ENCODE data around the gene CPNE4. TPM values are rescaled to one million over a fixed set of nuclear protein-coding genes. Genes with fewer than 3 reads are reported as not detected.

The CPNE4 gene
- total RNA-seq, 4 donors from 2014 or later: 0.17 to 0.52 TPM; not detected in 2

GRCh38 chr3:131537531-131537930, 497.3 kb downstream of the CPNE4 start:
- Histone ChIP-seq H3K27me3 (no peaks in the 10 kb centered on the region), H3K4me1 (peaks cover 0 to 15% (median 6%) of the 10 kb centered on the region in 4 donors), H3K36me3 (no peaks in the 10 kb centered on the region), H3K4me3 (no peak overlapping the region), H3K27ac (replicated peaks in 1 of 4) (no peak overlapping the region), H3K9me3 (no peaks in the 10 kb centered on the region)
- intact Hi-C loops (cut with DNase I): no loop called here
- DNase-seq (ENCODE audit: extremely low spot score): no peak
- TF ChIP-seq POLR2A (IDR thresholded peaks at IDR 0.05; ENCODE audit: low read depth) (no peak), POLR2AphosphoS5 (IDR thresholded peaks at IDR 0.05) (no peak), CTCF (IDR thresholded peaks at IDR 0.05) (no peak), EP300 (IDR thresholded peaks at IDR 0.05) (no peak)
- 95% methylated on average over 3 of the region's 3 CpGs for WGBS

GRCh38 chr3:131535596-131535995, 499.2 kb downstream of the CPNE4 start:
- Histone ChIP-seq H3K4me3 (no peak overlapping the region), H3K27ac (replicated peaks in 1 of 4) (no peak overlapping the region), H3K36me3 (no peaks in the 10 kb centered on the region), H3K4me1 (peaks cover 0 to 10% (median 3%) of the 10 kb centered on the region in 4 donors), H3K9me3 (no peaks in the 10 kb centered on the region), H3K27me3 (no peaks in the 10 kb centered on the region)
- no peak for DNase-seq (ENCODE audit: extremely low spot score)
- intact Hi-C loops (cut with DNase I): no loop called here
- TF ChIP-seq POLR2A (IDR thresholded peaks at IDR 0.05; ENCODE audit: low read depth) (no peak), CTCF (IDR thresholded peaks at IDR 0.05) (no peak), POLR2AphosphoS5 (IDR thresholded peaks at IDR 0.05) (no peak), EP300 (IDR thresholded peaks at IDR 0.05) (no peak)
- WGBS: 52% methylated on average over 2 of the region's 2 CpGs

GRCh38 chr3:131535131-131535530, 499.7 kb downstream of the CPNE4 start:
- Histone ChIP-seq H3K4me3 (no peak overlapping the region), H3K27ac (replicated peaks in 1 of 4) (no peak overlapping the region), H3K9me3 (no peaks in the 10 kb centered on the region), H3K4me1 (peaks cover 0 to 5% (median 1%) of the 10 kb centered on the region in 4 donors), H3K27me3 (no peaks in the 10 kb centered on the region), H3K36me3 (no peaks in the 10 kb centered on the region)
- WGBS: 59% methylated on average over 3 of the region's 3 CpGs
- no peak for TF ChIP-seq POLR2AphosphoS5 (IDR thresholded peaks at IDR 0.05)
- intact Hi-C loops (cut with DNase I): no loop called here
- DNase-seq (ENCODE audit: extremely low spot score): no peak

GRCh38 chr3:131532645-131533044, 502.2 kb downstream of the CPNE4 start:
- H3K4me3 ChIP-seq: no peak overlapping the region
- intact Hi-C loops (cut with DNase I): no loop called here
- no peaks in the 10 kb centered on the region for H3K9me3 ChIP-seq
- TF ChIP-seq POLR2A (IDR thresholded peaks at IDR 0.05; ENCODE audit: low read depth) (no peak), EP300 (IDR thresholded peaks at IDR 0.05) (no peak), POLR2AphosphoS5 (IDR thresholded peaks at IDR 0.05) (no peak), CTCF (IDR thresholded peaks at IDR 0.05) (no peak)
- H3K27me3 ChIP-seq: peaks cover 0 to under 1% (median 0%) of the 10 kb centered on the region in 4 donors
- no peak overlapping the region for H3K27ac ChIP-seq (replicated peaks in 1 of 4)
- H3K4me1 ChIP-seq: no peaks in the 10 kb centered on the region
- H3K36me3 ChIP-seq: no peaks in the 10 kb centered on the region
- DNase-seq (ENCODE audit: extremely low spot score): no peak

- no peak overlapping the region for H3K4me3 ChIP-seq
- H3K9me3 ChIP-seq: no peaks in the 10 kb centered on the region
- no peak overlapping the region for H3K27ac ChIP-seq (replicated peaks in 1 of 4)
- DNase-seq (ENCODE audit: extremely low spot score): no peak
- H3K4me1 ChIP-seq: peaks cover 0 to 8% (median 6%) of the 10 kb centered on the region in 4 donors
- H3K36me3 ChIP-seq: no peaks in the 10 kb centered on the region
- intact Hi-C loops (cut with DNase I): no loop called here
- peaks cover 0 to 19% (median 6%) of the 10 kb centered on the region in 4 donors for H3K27me3 ChIP-seq
- no peak for TF ChIP-seq POLR2AphosphoS5 (IDR thresholded peaks at IDR 0.05)
- no peak for TF ChIP-seq EP300 (IDR thresholded peaks at IDR 0.05)
- TF ChIP-seq CTCF (IDR thresholded peaks at IDR 0.05): no peak
- TF ChIP-seq POLR2A (IDR thresholded peaks at IDR 0.05; ENCODE audit: low read depth): no peak
- 34% methylated on average over 1 of the region's 1 CpG for WGBS
Measured at GRCh38 chr3:131530843-131531242, 504.0 kb downstream of the CPNE4 start.
